ENCODE data around the gene BMP7. TPM values are rescaled to one million over a fixed set of nuclear protein-coding genes. Genes with fewer than 3 reads are reported as not detected.

BMP7 gene
- total and polyA plus RNA-seq, 2 of the 8 experiments (the other 6 are each of a cell fraction or from before 2014, with no cell fraction given): 9.2 to 14.7 TPM

GRCh38 chr20:57177636-57178280, 88.7 kb downstream of the BMP7 start:
- DNase-seq (ENCODE audit: low read depth in 1 of 2, low spot score in 2 of 2) (no peak), FAIRE-seq (no peak)
- TF ChIP-seq EGR1 (IDR thresholded peaks at IDR 0.05; ENCODE audit: borderline replicate concordance, low read depth, low read length) (no peak), CTBP2 (IDR thresholded peaks at IDR 0.05; ENCODE audit: borderline replicate concordance, insufficient read depth, insufficient read length, low read length) (no peak), NRF1 (IDR thresholded peaks at IDR 0.05; ENCODE audit: low read depth, low read length) (no peak), ATF2 (IDR thresholded peaks at IDR 0.05; ENCODE audit: low read length) (no peak)
- H3K56ac ChIP-seq (replicated peaks; ENCODE audit: insufficient read length, low read depth, low read length): no peak overlapping the region
- H3K23ac ChIP-seq (ENCODE audit: insufficient read length): no peak overlapping the region
- H3K4ac ChIP-seq (replicated peaks; ENCODE audit: insufficient read length, low read depth, low read length): no peak overlapping the region
- no peak overlapping the region for H2BK120ac ChIP-seq (replicated peaks; ENCODE audit: low read depth, low read length)
- no peaks in the 10 kb centered on the region for H3K27me3 ChIP-seq (replicated peaks in 1 of 4; ENCODE audit: control insufficient read depth in 3 of 4, extremely low read depth in 1 of 4, insufficient read depth in 3 of 4, low read length in 3 of 4)
- H2BK20ac ChIP-seq (ENCODE audit: low read length): no peak overlapping the region
- no peak overlapping the region for H3K9ac ChIP-seq (replicated peaks in 1 of 4; ENCODE audit: extremely low read depth in 1 of 4, low read depth in 3 of 4, low read length in 3 of 4)
- H3K9me3 ChIP-seq (ENCODE audit: insufficient read depth in 2 of 2, low read depth in 1 of 2, low read length in 1 of 2): no peaks in the 10 kb centered on the region
- no peaks in the 10 kb centered on the region for H3K79me1 ChIP-seq (ENCODE audit: low read depth, low read length)
- H3K36me3 ChIP-seq (ENCODE audit: control insufficient read depth in 2 of 4, insufficient read depth in 4 of 4, low read length in 3 of 4): no peaks in the 10 kb centered on the region
- H3K4me2 ChIP-seq (ENCODE audit: insufficient read depth in 1 of 2, low read depth in 2 of 2, low read length in 2 of 2): no peak overlapping the region
- H4K20me1 ChIP-seq (replicated peaks in 1 of 2; ENCODE audit: control insufficient read depth in 1 of 2, insufficient read depth in 2 of 2, low read length in 2 of 2): no peaks in the 10 kb centered on the region
- H3K79me2 ChIP-seq (ENCODE audit: control insufficient read depth in 1 of 2, insufficient read depth in 2 of 2, low read length in 2 of 2): no peaks in the 10 kb centered on the region
- H2AK5ac ChIP-seq (ENCODE audit: low read depth, low read length): no peak overlapping the region
- H2AFZ ChIP-seq (ENCODE audit: low read length): no peak overlapping the region
- H3K4me3 ChIP-seq (ENCODE audit: extremely low read depth in 1 of 4, insufficient read depth in 2 of 4, low read depth in 3 of 4, low read length in 4 of 4): no peak overlapping the region
- no peak overlapping the region for H4K8ac ChIP-seq (ENCODE audit: extremely low read depth, insufficient read depth, low read length)
- H2BK5ac ChIP-seq (ENCODE audit: low read depth, low read length): no peak overlapping the region; the same call in 1 of the 2 replicates
- no peak overlapping the region for H3K18ac ChIP-seq (ENCODE audit: extremely low read depth, low read length)
- CTCF ChIA-PET (ENCODE audit: partially characterized antibody): interaction anchor here (1.1 to 5.6 kb wide), 3 partner anchors 69 to 154 kb away, joined by 3 to 35 read pairs (median 6); partner anchors contain the start of gene SPO11
- no peak overlapping the region for H4K5ac ChIP-seq (ENCODE audit: insufficient read length, low read depth, low read length)
- H3K23me2 ChIP-seq (ENCODE audit: low read depth, low read length): no peaks in the 10 kb centered on the region
- H3K4me1 ChIP-seq (replicated peaks in 1 of 4; ENCODE audit: control insufficient read depth in 3 of 4, insufficient read depth in 4 of 4, low read length in 3 of 4): peaks cover 0 to 16% (median 2%) of the 10 kb centered on the region in 4 experiments; a peak in 6 of 7 replicates
- WGBS, 2 experiments (ENCODE audit: extremely low coverage in 1 of 2, insufficient coverage in 1 of 2, insufficient read length in 1 of 2, insufficient replicate concordance in 2 of 2, low coverage in 1 of 2, low lambda C conversion rate in 2 of 2, missing lambda C conversion rate in 1 of 2): 88% methylated on average over 19 of the region's 19 CpGs; no CpG with 5 or more reads in 1 of the 2 experiments
- no peak overlapping the region for H4K91ac ChIP-seq (replicated peaks; ENCODE audit: insufficient read length, low read length)
- POLR2A ChIA-PET (ENCODE audit: partially characterized antibody): no interaction called here
- H3K27ac ChIP-seq (ENCODE audit: low read depth, low read length): no peak overlapping the region
- H3K14ac ChIP-seq (ENCODE audit: insufficient read length): no peak overlapping the region
- no peak overlapping the region for H2BK15ac ChIP-seq (ENCODE audit: low read length)
- 0 out of 2 replicates have a peak overlapping the region, but pooled peaks have one; percentile 9 for H2BK12ac ChIP-seq (ENCODE audit: low read depth, low read length)

All from H1 (cell line).